ENCODE measurements around the gene BRD7.

Gene BRD7

DNA sequence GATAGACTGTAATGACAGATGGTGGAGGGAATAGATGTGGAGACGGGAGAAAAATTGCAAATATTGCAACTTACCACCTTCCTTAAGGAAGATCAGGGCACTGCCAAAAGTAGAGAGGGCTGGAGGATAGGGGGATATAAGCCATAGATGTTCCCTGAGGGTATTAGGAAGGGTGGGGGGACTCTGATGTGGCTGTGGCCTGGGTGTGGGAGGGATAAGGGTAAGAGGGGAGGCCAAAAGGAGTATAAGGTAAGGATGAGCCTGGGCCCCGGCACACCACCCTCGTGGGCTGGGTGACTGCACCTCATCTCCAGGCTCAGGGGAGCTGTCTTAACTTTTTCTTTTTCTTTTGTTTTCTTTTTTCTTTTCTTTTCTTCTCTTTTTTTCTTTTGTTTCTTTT lies 30.6 kb upstream of the BRD7 start:
- no peak overlapping the region for H3K4me3 ChIP-seq (ENCODE audit: low read depth, low read length)
- DNase-seq, result no peak
- H3K27ac ChIP-seq, result no peak overlapping the region
- no peaks in the 10 kb centered on the region for H3K27me3 ChIP-seq (replicated peaks)
- TF ChIP-seq CTCF (IDR thresholded peaks at IDR 0.05; ENCODE audit: low read depth, low read length, missing control alignments), result no peak
- no peaks in the 10 kb centered on the region for H3K36me3 ChIP-seq (replicated peaks)
- in situ Hi-C loops (cut with HindIII; ENCODE audit: low pct_ligation_motif_present, low sequenced_read_pairs), result no loop called here

- in situ Hi-C loops (cut with HindIII; ENCODE audit: low pct_ligation_motif_present, low sequenced_read_pairs), result no loop called here
- H3K36me3 ChIP-seq (replicated peaks), result no peaks in the 10 kb centered on the region
- no peak for DNase-seq
Measured at GRCh38 chr16:50398336-50398735, 29.5 kb upstream of the BRD7 start.

DNA sequence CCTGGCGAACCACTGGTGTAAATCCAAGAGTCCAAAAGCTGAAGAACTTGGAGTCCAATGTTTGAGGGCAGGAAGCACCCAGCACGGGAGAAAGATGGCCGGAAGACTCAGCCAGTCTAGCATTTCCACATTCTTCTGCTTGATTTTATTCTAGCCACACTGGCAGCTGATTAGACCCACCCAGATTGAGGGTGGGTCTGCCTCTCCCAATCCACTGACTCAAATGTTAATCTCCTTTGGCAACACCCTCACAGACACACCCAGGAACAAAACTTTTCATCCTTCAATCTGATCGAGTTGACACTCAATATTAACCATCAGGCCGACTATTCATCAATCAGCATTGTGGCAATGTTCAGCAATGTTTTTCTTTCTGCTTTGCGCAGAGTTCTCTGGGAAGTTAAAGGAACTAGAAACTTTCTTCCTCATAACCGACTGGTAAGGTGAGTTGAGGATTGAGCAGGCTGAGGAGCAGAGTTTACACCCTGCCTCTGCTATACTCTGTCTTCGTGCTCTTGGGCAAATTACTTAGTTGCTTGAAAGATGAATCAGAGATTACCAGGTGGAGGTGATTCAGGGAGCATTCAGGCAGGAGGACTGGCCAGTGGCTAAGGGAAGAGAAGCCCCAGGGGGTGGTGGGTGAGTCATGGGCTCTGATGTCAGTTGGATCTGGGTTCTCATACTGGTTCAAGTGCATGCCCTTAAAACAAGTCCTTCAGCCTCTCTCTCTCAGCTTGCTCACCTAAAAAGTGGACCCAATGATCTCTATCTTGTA lies 28.2 kb upstream of the BRD7 start:
- in situ Hi-C loops (cut with HindIII; ENCODE audit: low pct_ligation_motif_present, low sequenced_read_pairs), result no loop called here
- Histone ChIP-seq H3K27ac (no peak overlapping the region), H3K27me3 (replicated peaks) (no peaks in the 10 kb centered on the region), H3K4me3 (ENCODE audit: low read depth, low read length) (no peak overlapping the region), H3K36me3 (replicated peaks) (no peaks in the 10 kb centered on the region)
- TF ChIP-seq CTCF (IDR thresholded peaks at IDR 0.05; ENCODE audit: low read depth, low read length, missing control alignments), result no peak
- DNase-seq, result peak; percentile 62

More at GRCh38 chr16:50398336-50398735, 29.5 kb upstream of the BRD7 start:
- TF ChIP-seq CTCF (IDR thresholded peaks at IDR 0.05; ENCODE audit: low read depth, low read length, missing control alignments), result no peak
- no peak overlapping the region for H3K27ac ChIP-seq
- no peaks in the 10 kb centered on the region for H3K27me3 ChIP-seq (replicated peaks)
- no peak overlapping the region for H3K4me3 ChIP-seq (ENCODE audit: low read depth, low read length)

DNA sequence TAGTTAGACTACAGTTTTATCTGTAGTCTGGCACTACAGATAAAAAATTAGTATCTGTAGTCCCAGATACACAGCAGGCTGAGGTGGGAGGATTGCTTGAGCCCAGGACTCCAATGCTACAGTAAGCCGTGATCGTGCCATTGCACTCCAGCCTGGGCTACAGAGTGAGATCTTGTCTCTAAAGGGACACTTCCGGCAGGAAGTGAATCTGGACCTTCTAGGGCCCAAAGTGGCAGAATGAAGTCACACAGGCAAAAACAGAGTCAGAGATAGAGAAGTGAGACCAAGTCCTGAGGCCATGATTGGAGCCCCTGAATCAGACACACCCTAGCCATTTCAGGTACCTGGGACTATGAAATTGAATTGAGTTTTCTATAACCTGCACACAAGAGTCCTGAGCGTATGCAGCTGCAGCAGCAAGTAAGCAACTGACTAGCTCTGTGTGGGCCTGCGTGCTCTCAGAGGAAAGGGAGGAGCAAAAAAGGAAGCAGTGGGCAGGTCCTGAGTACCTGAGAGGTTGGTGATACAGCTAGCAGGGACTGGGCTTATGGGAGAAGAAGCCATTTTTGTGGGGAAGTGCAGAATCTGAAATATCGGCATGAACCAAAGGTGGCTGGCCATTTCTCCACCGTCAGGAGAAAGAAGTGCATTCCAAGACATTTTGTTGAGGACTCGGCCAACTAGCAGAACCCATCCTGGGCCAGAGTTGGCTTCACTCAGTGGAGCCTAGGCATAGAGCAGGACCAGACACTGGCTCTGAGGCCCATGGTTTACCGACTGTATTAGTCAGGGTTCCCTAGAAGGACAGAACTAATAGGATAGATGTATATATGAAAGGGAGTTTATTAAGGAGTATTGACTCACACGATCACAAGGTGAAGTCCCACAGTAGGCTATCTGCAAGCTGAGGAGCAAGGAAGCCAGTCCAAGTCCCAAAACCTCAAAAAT lies 27.2 kb upstream of the BRD7 start:
- Histone ChIP-seq H3K27ac (no peak overlapping the region), H3K27me3 (replicated peaks) (no peaks in the 10 kb centered on the region), H3K36me3 (replicated peaks) (no peaks in the 10 kb centered on the region), H3K4me3 (ENCODE audit: low read depth, low read length) (no peak overlapping the region)
- DNase-seq, result no peak
- in situ Hi-C loops (cut with HindIII; ENCODE audit: low pct_ligation_motif_present, low sequenced_read_pairs), result no loop called here
- TF ChIP-seq CTCF (IDR thresholded peaks at IDR 0.05; ENCODE audit: low read depth, low read length, missing control alignments), result no peak

DNA sequence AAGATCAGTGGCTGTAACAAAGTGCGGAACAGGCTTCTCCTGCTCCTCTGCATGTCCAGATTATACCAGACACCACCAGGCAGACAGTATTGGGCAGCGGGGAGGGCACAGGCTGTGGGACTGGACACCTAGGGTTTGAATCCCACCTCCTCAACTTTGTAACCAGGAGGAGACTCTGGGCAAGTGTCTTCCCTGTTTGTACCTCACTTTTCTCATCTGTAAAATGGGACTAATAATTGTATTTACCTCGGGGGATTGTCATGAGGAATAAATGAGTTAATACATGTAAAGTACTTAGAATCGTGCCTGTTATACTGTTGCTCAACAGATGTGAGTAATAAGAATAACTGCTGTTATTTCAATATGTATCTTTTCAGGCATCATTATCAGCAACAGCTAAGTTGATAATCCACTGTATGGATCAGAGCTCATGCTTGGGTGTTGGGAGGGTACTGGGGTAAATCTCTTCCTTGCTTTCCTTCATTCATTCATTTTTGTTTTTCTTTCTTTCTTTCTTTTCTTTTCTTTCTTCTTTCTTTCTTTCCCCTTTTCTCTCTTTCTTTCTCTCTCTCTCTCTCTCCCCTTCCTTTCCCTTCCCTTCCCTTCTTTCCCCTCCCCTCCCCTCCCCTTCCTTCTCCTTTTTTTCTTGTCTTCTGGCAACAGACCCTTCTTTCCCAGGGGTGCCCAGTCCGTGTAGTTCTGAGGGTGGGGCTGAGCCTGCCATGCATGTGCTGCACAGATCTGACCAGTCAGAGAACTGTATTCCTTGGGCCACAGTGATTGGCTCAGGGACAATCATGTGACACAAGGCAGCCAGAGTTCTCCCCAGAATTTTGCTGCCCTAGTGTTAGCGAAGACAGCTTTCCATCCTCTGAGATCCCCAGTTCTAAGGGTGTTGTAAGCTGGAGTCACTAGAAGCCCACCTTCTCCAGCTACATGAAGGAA lies 25.3 kb upstream of the BRD7 start:
- no peak for TF ChIP-seq CTCF (IDR thresholded peaks at IDR 0.05; ENCODE audit: low read depth, low read length, missing control alignments)
- Histone ChIP-seq H3K4me3 (ENCODE audit: low read depth, low read length) (no peak overlapping the region), H3K27ac (no peak overlapping the region), H3K27me3 (replicated peaks) (no peaks in the 10 kb centered on the region), H3K36me3 (replicated peaks) (no peaks in the 10 kb centered on the region)
- in situ Hi-C loops (cut with HindIII; ENCODE audit: low pct_ligation_motif_present, low sequenced_read_pairs), result no loop called here
- DNase-seq, result no peak

Measured in brain microvascular endothelial cell (primary cell).